Sigmoid colon (tissue), 7 donors: Measurements from ENCODE around the gene OTOA. TPM values are rescaled to one million over a fixed set of nuclear protein-coding genes. Genes with fewer than 3 reads are reported as not detected.
"Not testable (repeated sequence)": the region's sequence is repeated elsewhere in the genome, so short reads cannot be mapped to it uniquely, and the experiment has no call there.

ENCODE experiments used
- DNase-seq: peaks from one replicate; pipeline ENCODE4 v3.0.0-alpha.2; 2019
- H3K27ac ChIP-seq, 4 donors: fragments of 200-600 bp; sonication (generic); one replicate each; pipeline ENCODE4 v1.5.1; 2016 to 2019; ENCODE audit warnings: mild to moderate bottlenecking in 1 of 4
- H3K27me3 ChIP-seq, 3 donors: fragments of 200-600 bp; sonication (generic); one replicate each; pipeline ENCODE4 v1.5.1; 2019; ENCODE audit warnings: mild to moderate bottlenecking in 1 of 3
- H3K36me3 ChIP-seq, 4 donors: fragments of 200-600 bp; sonication (generic); one replicate each; pipeline ENCODE4 v1.5.1; 2016 to 2019
- H3K4me1 ChIP-seq, 4 donors: fragments of 200-600 bp; sonication (generic); one replicate each; pipeline ENCODE4 v1.5.1; 2017 to 2019
- H3K4me3 ChIP-seq, 4 donors: fragments of 200-600 bp; sonication (generic); one replicate each; pipeline ENCODE4 v1.5.1; 2017 to 2019; ENCODE audit warnings: mild to moderate bottlenecking in 2 of 4, moderate library complexity in 1 of 4
- H3K9me3 ChIP-seq, 4 donors: fragments of 200-600 bp in 3 of 4; sonication (generic) in 3 of 4; one replicate each; pipeline versions ENCODE4 v1.5.1 to v1.6.1; 2013 to 2019
- EP300 ChIP-seq, 4 donors: sonication (generic); formaldehyde crosslinking; IDR thresholded peaks; one replicate each; pipeline ENCODE4 v1.6.1; 2017; ENCODE audit warnings: antibody characterized with exemption in 4 of 4
- POLR2A ChIP-seq, 2 donors: fragments of 450-650 bp; IDR thresholded peaks; one replicate each; pipeline ENCODE4 v1.6.1; 2016; ENCODE audit warnings: antibody characterized with exemption in 2 of 2, mild to moderate bottlenecking in 2 of 2, moderate library complexity in 2 of 2
- POLR2AphosphoS5 ChIP-seq, 4 donors: sonication (generic); formaldehyde crosslinking; IDR thresholded peaks; one replicate each; pipeline ENCODE4 v1.6.1; 2017; ENCODE audit warnings: antibody characterized with exemption in 4 of 4
- WGBS, 2 donors: extraction: QIAGEN DNeasy Blood & Tissue Kit; methylation state at CpG; one replicate each; pipeline ENCODE4 v1.1.7; 2013; 5-methylcytosine and 5-hydroxymethylcytosine counted together
- intact Hi-C: fragments of 100-400 bp; cut with DNase I; formaldehyde crosslinking; loops from one replicate; pipeline ENCODE4 v1.15.1; 2023
- polyA plus RNA-seq, 3 donors: library from polyadenylated mRNA; stranded (reverse); fragments of 200-250 nt; gene quantifications; one replicate each; pipeline ENCODE4 v1.2.3, GENCODE V29; 2013
- total RNA-seq, 4 donors: library from RNA; depleted of rRNA; stranded (reverse); fragments of >200 nt; gene quantifications; one replicate each; pipeline ENCODE4 v1.1.0, GENCODE V29; 2016
- TF ChIP-seq, protein P1 (sequence below), 4 experiments: fragments of 450-650 bp in 3 of 4; fragments of 200-600 bp in 1 of 4; IDR thresholded peaks; one replicate each; pipeline ENCODE4 v1.5.1; 2016 to 2019; ENCODE audit warnings: antibody characterized with exemption in 4 of 4, mild to moderate bottlenecking in 3 of 4, moderate library complexity in 2 of 4
- donor health status: healthy with polysubstance abuse.
- donor health status: Bipolar disorder and iron deficiency.
- donor health status: healthy.

OTOA gene
- total and polyA plus RNA-seq, 7 donors: 0.14 to 0.83 (median 0.46) TPM; not detected in 2

DNA sequence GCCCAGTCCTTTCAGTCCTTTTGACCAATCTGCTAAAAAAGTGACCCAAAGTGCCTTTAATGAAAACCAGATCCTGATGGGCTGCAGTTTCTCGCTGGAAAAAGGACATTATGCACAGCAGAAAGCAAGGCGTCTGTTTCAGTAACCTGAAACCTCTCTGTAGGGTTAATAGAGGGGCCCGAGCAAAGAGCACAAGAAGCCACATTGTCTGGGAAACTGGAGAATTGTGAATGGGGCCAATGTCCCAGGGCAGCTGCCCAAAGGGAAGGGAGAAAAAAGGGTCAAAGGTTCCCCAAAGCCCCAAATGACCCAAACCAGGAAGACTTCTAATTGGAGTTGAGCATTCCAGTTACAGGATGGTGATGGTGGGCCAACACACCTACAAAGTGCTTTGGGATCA is 3.0 kb downstream of the OTOA start:
- intact Hi-C loops: no loop called here
- H3K27me3 ChIP-seq: peaks cover 0 to 29% (median 8%) of the 10 kb centered on the region in 3 donors
- no peaks in the 10 kb centered on the region for H3K9me3 ChIP-seq
- H3K27ac ChIP-seq: no peak overlapping the region
- 64 to 73% methylated on average over 3 of the region's 3 CpGs for WGBS, 2 donors
- H3K4me3 ChIP-seq: no peak overlapping the region
- no peaks in the 10 kb centered on the region for H3K36me3 ChIP-seq
- H3K4me1 ChIP-seq: peaks cover 0 to 12% (median 10%) of the 10 kb centered on the region in 4 donors
- TF ChIP-seq POLR2A (IDR thresholded peaks at IDR 0.05): no peak
- no peak for TF ChIP-seq EP300 (IDR thresholded peaks at IDR 0.05)
- TF ChIP-seq, protein P1, sequence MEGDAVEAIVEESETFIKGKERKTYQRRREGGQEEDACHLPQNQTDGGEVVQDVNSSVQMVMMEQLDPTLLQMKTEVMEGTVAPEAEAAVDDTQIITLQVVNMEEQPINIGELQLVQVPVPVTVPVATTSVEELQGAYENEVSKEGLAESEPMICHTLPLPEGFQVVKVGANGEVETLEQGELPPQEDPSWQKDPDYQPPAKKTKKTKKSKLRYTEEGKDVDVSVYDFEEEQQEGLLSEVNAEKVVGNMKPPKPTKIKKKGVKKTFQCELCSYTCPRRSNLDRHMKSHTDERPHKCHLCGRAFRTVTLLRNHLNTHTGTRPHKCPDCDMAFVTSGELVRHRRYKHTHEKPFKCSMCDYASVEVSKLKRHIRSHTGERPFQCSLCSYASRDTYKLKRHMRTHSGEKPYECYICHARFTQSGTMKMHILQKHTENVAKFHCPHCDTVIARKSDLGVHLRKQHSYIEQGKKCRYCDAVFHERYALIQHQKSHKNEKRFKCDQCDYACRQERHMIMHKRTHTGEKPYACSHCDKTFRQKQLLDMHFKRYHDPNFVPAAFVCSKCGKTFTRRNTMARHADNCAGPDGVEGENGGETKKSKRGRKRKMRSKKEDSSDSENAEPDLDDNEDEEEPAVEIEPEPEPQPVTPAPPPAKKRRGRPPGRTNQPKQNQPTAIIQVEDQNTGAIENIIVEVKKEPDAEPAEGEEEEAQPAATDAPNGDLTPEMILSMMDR (IDR thresholded peaks at IDR 0.05): no peak
- no peak for TF ChIP-seq POLR2AphosphoS5 (IDR thresholded peaks at IDR 0.05)
- DNase-seq: no peak

DNA sequence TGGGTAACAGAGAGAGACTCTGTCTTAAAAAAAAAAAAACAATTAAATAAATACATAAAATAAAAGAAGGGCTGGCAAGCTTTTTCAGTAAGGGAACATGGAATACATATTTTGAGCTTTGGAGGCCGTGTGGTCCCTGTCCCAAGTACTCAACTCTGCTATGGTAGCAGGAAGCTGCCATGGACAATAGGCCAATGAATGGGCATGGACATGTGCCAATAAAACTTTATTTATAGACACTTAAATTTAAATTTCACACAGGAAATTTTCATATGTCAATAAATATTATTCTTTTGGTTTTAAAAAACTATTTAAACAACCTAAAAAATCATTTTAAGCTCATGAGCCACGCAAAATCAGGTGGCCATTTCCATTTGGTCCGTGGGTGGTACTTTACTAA is 3.8 kb downstream of the OTOA start:
- Histone ChIP-seq H3K27me3 (peaks cover 0 to 29% (median 8%) of the 10 kb centered on the region in 3 donors), H3K4me1 (peaks cover 0 to 12% (median 10%) of the 10 kb centered on the region in 4 donors), H3K36me3 (no peaks in the 10 kb centered on the region), H3K4me3 (no peak overlapping the region), H3K27ac (no peak overlapping the region), H3K9me3 (no peaks in the 10 kb centered on the region)
- TF ChIP-seq POLR2AphosphoS5 (IDR thresholded peaks at IDR 0.05) (no peak), POLR2A (IDR thresholded peaks at IDR 0.05) (no peak), EP300 (IDR thresholded peaks at IDR 0.05) (no peak)
- TF ChIP-seq, protein P1 (IDR thresholded peaks at IDR 0.05): no peak
- intact Hi-C loops: no loop called here
- DNase-seq: no peak
- 83 to 93% methylated on average over 3 of the region's 3 CpGs for WGBS, 2 donors

DNA sequence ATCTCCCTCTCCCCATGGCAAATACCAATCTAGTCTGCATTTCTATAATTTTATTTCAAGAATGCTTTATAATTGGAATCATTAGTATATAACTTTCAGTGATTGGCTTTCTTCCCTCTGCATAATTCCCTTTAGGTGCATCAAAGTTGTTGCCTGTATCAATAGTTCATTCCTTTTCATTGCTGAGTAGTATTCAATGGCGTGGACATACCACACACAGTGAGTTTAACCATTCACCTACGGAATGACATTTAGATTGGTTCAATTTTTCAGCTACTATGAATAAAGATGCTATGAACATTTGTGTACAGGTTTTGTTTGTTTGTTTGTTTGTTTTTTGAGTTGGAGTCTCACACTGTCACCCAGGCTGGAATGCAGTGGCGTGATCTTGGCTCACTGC is 9.7 kb downstream of the OTOA start:
- TF ChIP-seq POLR2AphosphoS5 (IDR thresholded peaks at IDR 0.05) (no peak), POLR2A (IDR thresholded peaks at IDR 0.05) (no peak), EP300 (IDR thresholded peaks at IDR 0.05) (no peak)
- TF ChIP-seq, protein P1 (IDR thresholded peaks at IDR 0.05): no peak
- Histone ChIP-seq H3K9me3 (no peaks in the 10 kb centered on the region), H3K4me1 (no peaks in the 10 kb centered on the region), H3K4me3 (no peak overlapping the region), H3K27ac (no peak overlapping the region), H3K36me3 (no peaks in the 10 kb centered on the region), H3K27me3 (no peaks in the 10 kb centered on the region)
- WGBS, 2 donors: 66 to 94% methylated on average over 3 of the region's 3 CpGs
- intact Hi-C loops: no loop called here
- no peak for DNase-seq

DNA sequence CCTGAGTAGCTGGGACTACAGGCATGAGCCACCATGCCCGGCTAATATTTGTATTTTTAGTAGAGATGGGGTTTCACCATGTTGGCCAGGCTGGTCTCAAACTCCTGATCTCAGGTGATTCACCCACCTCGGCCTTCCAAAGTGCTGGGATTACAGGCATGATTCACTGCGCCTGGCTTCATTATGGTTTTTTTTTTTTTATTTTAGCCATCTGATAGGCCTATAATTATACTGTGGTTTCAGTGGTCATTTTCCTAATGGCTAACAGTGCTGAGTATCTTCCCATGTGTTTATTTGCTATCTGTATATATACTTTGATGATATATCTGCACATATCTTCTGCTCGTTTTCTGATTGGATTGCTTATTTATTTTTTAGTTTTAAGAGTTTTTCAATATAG is 10.7 kb downstream of the OTOA start:
- DNase-seq, H3K36me3 ChIP-seq, H3K4me1 ChIP-seq, H3K27me3 ChIP-seq, H3K9me3 ChIP-seq, H3K4me3 ChIP-seq, H3K27ac ChIP-seq, intact Hi-C loops: not testable (repeated sequence)
- 88 to 89% methylated on average over 4 of the region's 4 CpGs for WGBS, 2 donors

DNA sequence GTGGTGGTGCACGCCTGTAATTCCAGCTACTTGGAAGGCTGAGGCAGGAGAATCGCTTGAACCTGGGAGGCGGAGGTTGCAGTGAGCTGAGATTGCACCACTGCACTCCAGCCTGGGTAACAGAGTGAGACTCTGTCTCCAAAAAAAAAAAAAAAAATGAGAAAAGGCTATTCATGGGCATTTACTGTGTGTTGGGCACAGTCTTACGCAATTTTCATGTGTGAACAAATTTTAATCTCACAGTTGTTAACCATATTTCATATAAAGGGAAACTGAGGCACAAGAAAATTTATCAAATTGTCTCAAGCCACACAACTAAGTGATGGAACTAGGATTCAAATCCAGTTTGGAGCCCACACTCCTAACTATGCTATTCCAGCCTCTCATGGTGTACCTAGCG is 16.9 kb downstream of the OTOA start:
- WGBS, 2 donors: 91 to 92% methylated on average over 5 of the region's 5 CpGs
- H3K4me3 ChIP-seq, intact Hi-C loops, H3K36me3 ChIP-seq, DNase-seq, H3K9me3 ChIP-seq, H3K27me3 ChIP-seq, H3K4me1 ChIP-seq, H3K27ac ChIP-seq: not testable (repeated sequence)

DNA sequence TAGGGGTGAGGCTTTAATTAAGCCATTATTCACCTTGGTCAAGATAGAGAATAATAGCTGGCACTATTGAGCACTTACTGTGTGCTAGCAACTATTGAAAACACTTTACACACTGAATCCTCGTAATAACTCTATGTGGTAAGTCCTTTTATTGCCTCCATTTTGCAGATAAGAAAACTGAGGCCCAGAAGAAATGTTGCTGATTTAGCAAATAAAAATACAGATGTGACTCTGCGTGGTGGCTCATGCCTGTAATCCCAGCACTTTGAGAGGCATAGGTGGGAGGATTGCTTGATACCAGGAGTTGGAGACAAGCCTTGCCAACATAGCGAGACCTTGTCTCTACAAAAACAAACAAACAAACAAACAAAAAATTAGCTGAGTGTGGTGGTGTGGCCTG is 19.4 kb downstream of the OTOA start:
- no peak overlapping the region for H3K27ac ChIP-seq
- peaks cover 0 to 6% (median 0%) of the 10 kb centered on the region in 3 donors for H3K27me3 ChIP-seq
- 73 to 86% methylated on average over 3 of the region's 3 CpGs for WGBS, 2 donors
- intact Hi-C loops: no loop called here
- no peak for DNase-seq
- no peak for TF ChIP-seq POLR2AphosphoS5 (IDR thresholded peaks at IDR 0.05)
- H3K9me3 ChIP-seq: no peaks in the 10 kb centered on the region
- H3K36me3 ChIP-seq: no peaks in the 10 kb centered on the region
- H3K4me1 ChIP-seq: no peaks in the 10 kb centered on the region
- no peak overlapping the region for H3K4me3 ChIP-seq
